HepG2 (cell line): ENCODE results near the gene ZNF821. TPM values are rescaled to one million over a fixed set of nuclear protein-coding genes. Genes with fewer than 3 reads are reported as not detected.
A peak's percentile ranks its signal among the peaks of the same experiment; 100 is the strongest.

Experiments used
- AGO1 ChIP-seq: fragments of 200-400 bp; formaldehyde crosslinking; IDR thresholded peaks from 2 replicates; pipeline ENCODE4 v1.6.1; 2017; ENCODE audit warnings: mild to moderate bottlenecking, low read depth, low read length, moderate library complexity; ENCODE audit not compliant: poor library complexity, severe bottlenecking
- FOXA1 ChIP-seq, 2 experiments: fragments of 450-650 bp in 1 of 2; sonication (generic) in 1 of 2; formaldehyde crosslinking in 1 of 2; IDR thresholded peaks; 2 replicates each; pipeline versions ENCODE4 v1.4.0 to v1.6.1; 2016 to 2020; ENCODE audit warnings: missing genetic modification reagents in 1 of 2
- HOXA5 ChIP-seq: sonication (generic); formaldehyde crosslinking; IDR thresholded peaks from 2 replicates; pipeline ENCODE4 v1.4.0; 2020; ENCODE audit warnings: missing genetic modification reagents
- POGZ ChIP-seq: sonication (generic); formaldehyde crosslinking; IDR thresholded peaks from 2 replicates; pipeline ENCODE4 v1.4.0; 2020; ENCODE audit warnings: mild to moderate bottlenecking, missing genetic modification reagents
- SMARCE1 ChIP-seq: fragments of 450-650 bp; IDR thresholded peaks from 2 replicates; pipeline ENCODE4 v1.6.1; 2017; ENCODE audit warnings: borderline replicate concordance
- SRSF4 ChIP-seq: fragments of 200-400 bp; formaldehyde crosslinking; IDR thresholded peaks from one replicate; pipeline ENCODE4 v1.6.1; 2018; ENCODE audit warnings: mild to moderate bottlenecking, low read depth, low read length, moderate library complexity; ENCODE audit not compliant: poor library complexity, severe bottlenecking
- U2AF2 ChIP-seq: fragments of 200-400 bp; formaldehyde crosslinking; IDR thresholded peaks from 2 replicates; pipeline ENCODE4 v1.6.1; 2017; ENCODE audit warnings: low read depth, mild to moderate bottlenecking, low read length
- ZFP1 ChIP-seq: IDR thresholded peaks from 2 replicates; pipeline ENCODE4 v1.6.1; 2016
- ZFP37 ChIP-seq: sonication (generic); formaldehyde crosslinking; IDR thresholded peaks from 2 replicates; pipeline ENCODE4 v1.4.0; 2020; ENCODE audit warnings: missing genetic modification reagents, borderline replicate concordance
- ZNF781 ChIP-seq: sonication (generic); formaldehyde crosslinking; IDR thresholded peaks from 2 replicates; pipeline ENCODE4 v1.5.1; 2020; ENCODE audit warnings: borderline replicate concordance, mild to moderate bottlenecking, missing genetic modification reagents; ENCODE audit errors: not compliant biosample characterization
- ZNF841 ChIP-seq: sonication (generic); formaldehyde crosslinking; IDR thresholded peaks from 2 replicates; pipeline ENCODE4 v1.8.1; 2023; ENCODE audit warnings: missing genetic modification reagents, borderline replicate concordance
- polyA plus RNA-seq, 8 experiments: library from polyadenylated mRNA; depleted of rRNA in 3 of 8; stranded (reverse) in 7 of 8; unstranded in 1 of 8; fragments of >200 nt; fragmentation: Illumina TruSeq in 4 of 8; extraction: Trizol in 4 of 8; gene quantifications; 2 replicates each; pipeline versions ENCODE4 v1.2.1 to v1.2.3, GENCODE V29; 2011 to 2016; ENCODE audit warnings: low read depth in 4 of 8, missing spikeins in 1 of 8, mixed read lengths in 1 of 8; ENCODE audit not compliant: insufficient read depth in 1 of 8
- total RNA-seq, 5 experiments: library from RNA; depleted of rRNA; stranded (reverse); fragments of >200 nt; fragmentation: Illumina TruSeq; extraction: Trizol; gene quantifications; 2 replicates each; pipeline ENCODE4 v1.2.3, GENCODE V29; 2016; ENCODE audit warnings: low read depth in 1 of 5
- TF ChIP-seq, protein P1 (sequence below): sonication (generic); formaldehyde crosslinking; IDR thresholded peaks from 2 replicates; pipeline ENCODE4 v1.5.1; 2020; ENCODE audit warnings: missing genetic modification reagents, mild to moderate bottlenecking, borderline replicate concordance
- TF ChIP-seq, protein P2 (sequence below): sonication (generic); formaldehyde crosslinking; IDR thresholded peaks from 2 replicates; pipeline ENCODE4 v1.4.0; 2020; ENCODE audit warnings: mild to moderate bottlenecking, missing genetic modification reagents
- TF ChIP-seq, protein P3 (sequence below): sonication (generic); formaldehyde crosslinking; IDR thresholded peaks from 2 replicates; pipeline ENCODE4 v1.4.0; 2020; ENCODE audit warnings: missing genetic modification reagents
- TF ChIP-seq, protein P4 (sequence below): sonication (generic); formaldehyde crosslinking; conservative IDR thresholded peaks from 2 replicates; pipeline ENCODE4 v1.8.0; 2022; ENCODE audit warnings: missing genetic modification reagents
- TF ChIP-seq, protein P5 (sequence below): sonication (generic); formaldehyde crosslinking; conservative IDR thresholded peaks from 2 replicates; pipeline ENCODE4 v1.8.0; 2022; ENCODE audit warnings: mild to moderate bottlenecking, moderate library complexity, missing genetic modification reagents
- TF ChIP-seq, protein P6 (sequence below): sonication (generic); formaldehyde crosslinking; IDR thresholded peaks from 2 replicates; pipeline ENCODE4 v1.8.1; 2022; ENCODE audit warnings: mild to moderate bottlenecking, missing genetic modification reagents

ZNF821 gene
- total and polyA plus RNA-seq, 2 of the 13 experiments (the other 11 are each of a cell fraction or from before 2014, with no cell fraction given) = 7.0 to 9.1 TPM

DNA sequence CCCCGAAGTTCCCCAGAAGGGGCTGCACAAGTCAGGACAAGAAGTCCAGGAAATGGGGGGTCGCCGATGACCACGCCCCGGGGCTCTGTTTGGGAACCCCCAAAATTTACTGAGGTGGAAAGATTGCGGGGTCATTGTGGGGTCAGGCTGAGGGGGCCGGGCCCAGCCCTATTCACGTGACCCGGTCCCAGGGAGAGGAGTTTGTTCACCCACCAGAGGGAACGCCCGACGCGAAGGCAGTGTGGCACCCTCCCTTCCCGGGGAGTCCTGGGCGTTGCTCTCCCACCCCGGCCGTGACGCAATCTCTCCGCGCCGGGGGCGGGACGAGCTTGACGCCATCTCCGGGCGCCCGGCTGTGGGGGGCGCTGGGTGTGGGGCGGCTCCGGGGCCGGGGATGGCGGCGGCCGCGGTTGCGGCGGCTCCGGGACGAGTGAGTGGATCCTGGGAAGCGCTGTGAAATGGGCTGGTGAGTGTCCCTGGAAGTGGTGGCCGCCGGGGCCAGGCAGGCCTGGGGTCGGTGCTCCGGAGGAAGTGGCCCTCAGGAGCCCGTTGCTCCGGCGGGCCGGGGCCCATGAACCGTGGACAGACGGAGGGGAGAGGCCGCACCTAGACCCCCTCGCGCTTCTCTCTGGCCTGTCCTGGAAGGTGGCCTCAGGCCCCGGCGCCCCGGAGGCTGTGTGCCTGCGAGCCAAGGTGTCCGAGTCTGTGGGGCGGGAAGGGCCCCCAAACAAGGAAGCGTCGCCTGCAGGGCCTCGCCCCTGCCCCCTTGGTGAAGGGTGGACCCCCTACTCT lies 38.1 kb downstream of the ZNF821 start, which contains the start of gene ATXN1L (continued):
- TF ChIP-seq, protein P1, sequence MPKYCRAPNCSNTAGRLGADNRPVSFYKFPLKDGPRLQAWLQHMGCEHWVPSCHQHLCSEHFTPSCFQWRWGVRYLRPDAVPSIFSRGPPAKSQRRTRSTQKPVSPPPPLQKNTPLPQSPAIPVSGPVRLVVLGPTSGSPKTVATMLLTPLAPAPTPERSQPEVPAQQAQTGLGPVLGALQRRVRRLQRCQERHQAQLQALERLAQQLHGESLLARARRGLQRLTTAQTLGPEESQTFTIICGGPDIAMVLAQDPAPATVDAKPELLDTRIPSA (CRISPR knock-in tag) = peak; percentile 43; the same call in 1 of the 2 replicates
- TF ChIP-seq ZNF781 (no peak), U2AF2 (no peak), SMARCE1 (no peak), ZFP37 (CRISPR knock-in tag) (no peak), ZFP1 (CRISPR knock-in tag) (peak; percentile 53; the same call in 1 of the 2 replicates), SRSF4 (no peak), POGZ (CRISPR knock-in tag) (peak; percentile 90), AGO1 (no peak), FOXA1 (IDR thresholded peaks at IDR 0.05) (no peak), FOXA1 (CRISPR knock-in tag; IDR thresholded peaks at IDR 0.05) (peak; percentile 39; the same call in 1 of the 2 replicates), ZNF841 (no peak), HOXA5 (CRISPR knock-in tag) (0 out of 2 replicates have a peak, but pooled peaks have one; percentile 88)
- TF ChIP-seq, protein P2, sequence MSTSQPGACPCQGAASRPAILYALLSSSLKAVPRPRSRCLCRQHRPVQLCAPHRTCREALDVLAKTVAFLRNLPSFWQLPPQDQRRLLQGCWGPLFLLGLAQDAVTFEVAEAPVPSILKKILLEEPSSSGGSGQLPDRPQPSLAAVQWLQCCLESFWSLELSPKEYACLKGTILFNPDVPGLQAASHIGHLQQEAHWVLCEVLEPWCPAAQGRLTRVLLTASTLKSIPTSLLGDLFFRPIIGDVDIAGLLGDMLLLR (CRISPR knock-in tag) = no peak
- TF ChIP-seq, protein P3, sequence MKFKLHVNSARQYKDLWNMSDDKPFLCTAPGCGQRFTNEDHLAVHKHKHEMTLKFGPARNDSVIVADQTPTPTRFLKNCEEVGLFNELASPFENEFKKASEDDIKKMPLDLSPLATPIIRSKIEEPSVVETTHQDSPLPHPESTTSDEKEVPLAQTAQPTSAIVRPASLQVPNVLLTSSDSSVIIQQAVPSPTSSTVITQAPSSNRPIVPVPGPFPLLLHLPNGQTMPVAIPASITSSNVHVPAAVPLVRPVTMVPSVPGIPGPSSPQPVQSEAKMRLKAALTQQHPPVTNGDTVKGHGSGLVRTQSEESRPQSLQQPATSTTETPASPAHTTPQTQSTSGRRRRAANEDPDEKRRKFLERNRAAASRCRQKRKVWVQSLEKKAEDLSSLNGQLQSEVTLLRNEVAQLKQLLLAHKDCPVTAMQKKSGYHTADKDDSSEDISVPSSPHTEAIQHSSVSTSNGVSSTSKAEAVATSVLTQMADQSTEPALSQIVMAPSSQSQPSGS (CRISPR knock-in tag) = peak; percentile 85
- TF ChIP-seq, protein P4, sequence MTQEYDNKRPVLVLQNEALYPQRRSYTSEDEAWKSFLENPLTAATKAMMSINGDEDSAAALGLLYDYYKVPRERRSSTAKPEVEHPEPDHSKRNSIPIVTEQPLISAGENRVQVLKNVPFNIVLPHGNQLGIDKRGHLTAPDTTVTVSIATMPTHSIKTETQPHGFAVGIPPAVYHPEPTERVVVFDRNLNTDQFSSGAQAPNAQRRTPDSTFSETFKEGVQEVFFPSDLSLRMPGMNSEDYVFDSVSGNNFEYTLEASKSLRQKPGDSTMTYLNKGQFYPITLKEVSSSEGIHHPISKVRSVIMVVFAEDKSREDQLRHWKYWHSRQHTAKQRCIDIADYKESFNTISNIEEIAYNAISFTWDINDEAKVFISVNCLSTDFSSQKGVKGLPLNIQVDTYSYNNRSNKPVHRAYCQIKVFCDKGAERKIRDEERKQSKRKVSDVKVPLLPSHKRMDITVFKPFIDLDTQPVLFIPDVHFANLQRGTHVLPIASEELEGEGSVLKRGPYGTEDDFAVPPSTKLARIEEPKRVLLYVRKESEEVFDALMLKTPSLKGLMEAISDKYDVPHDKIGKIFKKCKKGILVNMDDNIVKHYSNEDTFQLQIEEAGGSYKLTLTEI = no peak
- TF ChIP-seq, protein P5, sequence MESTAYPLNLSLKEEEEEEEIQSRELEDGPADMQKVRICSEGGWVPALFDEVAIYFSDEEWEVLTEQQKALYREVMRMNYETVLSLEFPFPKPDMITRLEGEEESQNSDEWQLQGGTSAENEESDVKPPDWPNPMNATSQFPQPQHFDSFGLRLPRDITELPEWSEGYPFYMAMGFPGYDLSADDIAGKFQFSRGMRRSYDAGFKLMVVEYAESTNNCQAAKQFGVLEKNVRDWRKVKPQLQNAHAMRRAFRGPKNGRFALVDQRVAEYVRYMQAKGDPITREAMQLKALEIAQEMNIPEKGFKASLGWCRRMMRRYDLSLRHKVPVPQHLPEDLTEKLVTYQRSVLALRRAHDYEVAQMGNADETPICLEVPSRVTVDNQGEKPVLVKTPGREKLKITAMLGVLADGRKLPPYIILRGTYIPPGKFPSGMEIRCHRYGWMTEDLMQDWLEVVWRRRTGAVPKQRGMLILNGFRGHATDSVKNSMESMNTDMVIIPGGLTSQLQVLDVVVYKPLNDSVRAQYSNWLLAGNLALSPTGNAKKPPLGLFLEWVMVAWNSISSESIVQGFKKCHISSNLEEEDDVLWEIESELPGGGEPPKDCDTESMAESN = peak; percentile 92
- TF ChIP-seq, protein P6, sequence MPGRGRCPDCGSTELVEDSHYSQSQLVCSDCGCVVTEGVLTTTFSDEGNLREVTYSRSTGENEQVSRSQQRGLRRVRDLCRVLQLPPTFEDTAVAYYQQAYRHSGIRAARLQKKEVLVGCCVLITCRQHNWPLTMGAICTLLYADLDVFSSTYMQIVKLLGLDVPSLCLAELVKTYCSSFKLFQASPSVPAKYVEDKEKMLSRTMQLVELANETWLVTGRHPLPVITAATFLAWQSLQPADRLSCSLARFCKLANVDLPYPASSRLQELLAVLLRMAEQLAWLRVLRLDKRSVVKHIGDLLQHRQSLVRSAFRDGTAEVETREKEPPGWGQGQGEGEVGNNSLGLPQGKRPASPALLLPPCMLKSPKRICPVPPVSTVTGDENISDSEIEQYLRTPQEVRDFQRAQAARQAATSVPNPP (CRISPR knock-in tag) = peak; percentile 59; the same call in 1 of the 2 replicates
